Peyer's patch (tissue), 4 donors: ENCODE results near the gene SPG21. TPM values are rescaled to one million over a fixed set of nuclear protein-coding genes. Genes with fewer than 3 reads are reported as not detected.

Experiments
- DNase-seq, 3 donors: peaks; one replicate each; pipeline ENCODE4 v3.0.0-alpha.2; 2017 to 2019
- H3K27ac ChIP-seq, 4 donors: fragments of 200-600 bp; sonication (generic); one replicate each; pipeline ENCODE4 v1.5.1; 2016 to 2019
- H3K27me3 ChIP-seq, 2 donors: fragments of 200-600 bp; sonication (generic); one replicate each; pipeline ENCODE4 v1.5.1; 2019
- H3K36me3 ChIP-seq, 3 donors: fragments of 200-600 bp; sonication (generic); one replicate each; pipeline ENCODE4 v1.5.1; 2016 to 2019
- H3K4me1 ChIP-seq, 4 donors: fragments of 200-600 bp; sonication (generic); one replicate each; pipeline ENCODE4 v1.5.1; 2016 to 2019
- H3K4me3 ChIP-seq, 4 donors: fragments of 200-600 bp; sonication (generic); 1 replicate in 3 of 4; 2 replicates in 1 of 4; pipeline ENCODE4 v1.5.1; 2016 to 2019; ENCODE audit warnings: mild to moderate bottlenecking in 1 of 4
- H3K9me3 ChIP-seq, 4 donors: fragments of 200-600 bp; sonication (generic); one replicate each; pipeline ENCODE4 v1.5.1; 2016 to 2019; ENCODE audit warnings: mild to moderate bottlenecking in 1 of 4
- CTCF ChIP-seq, 6 experiments: fragments of 450-650 bp in 4 of 6; fragments of 200-600 bp in 2 of 6; sonication (generic) in 1 of 6; IDR thresholded peaks; one replicate each; pipeline ENCODE4 v1.5.1; 2017 to 2019; ENCODE audit warnings: antibody characterized with exemption in 6 of 6, mild to moderate bottlenecking in 3 of 6, moderate library complexity in 1 of 6
- POLR2A ChIP-seq, 2 donors: fragments of 450-650 bp; IDR thresholded peaks; one replicate each; pipeline ENCODE4 v1.5.1; 2017; ENCODE audit warnings: antibody characterized with exemption in 2 of 2, mild to moderate bottlenecking in 2 of 2, moderate library complexity in 2 of 2
- total RNA-seq, 4 donors: library from RNA; depleted of rRNA; stranded (reverse); fragments of >200 nt; gene quantifications; one replicate each; pipeline ENCODE4 v1.1.0, GENCODE V29; 2016

Gene SPG21
- total RNA-seq, 4 donors from 2014 or later = 65.6 to 85.0 (median 70.3) TPM

- Histone ChIP-seq H3K27ac (no peak overlapping the region), H3K27me3 (no peaks in the 10 kb centered on the region), H3K4me3 (no peak overlapping the region), H3K36me3 (no peaks in the 10 kb centered on the region), H3K4me1 (peaks cover 0 to 16% (median 0%) of the 10 kb centered on the region in 4 donors), H3K9me3 (no peaks in the 10 kb centered on the region)
- TF ChIP-seq CTCF (IDR thresholded peaks at IDR 0.05) = no peak
- no peak for TF ChIP-seq POLR2A (IDR thresholded peaks at IDR 0.05)
- no peak for DNase-seq
Measured at GRCh38 chr15:64991536-64992135, 1.9 kb upstream of the SPG21 start.

GRCh38 chr15:64990168-64990470 lies 405 bp upstream of the SPG21 start:
- no peak for TF ChIP-seq POLR2A (IDR thresholded peaks at IDR 0.05)
- TF ChIP-seq CTCF (IDR thresholded peaks at IDR 0.05) = no peak
- H3K9me3 ChIP-seq = no peaks in the 10 kb centered on the region
- H3K27ac ChIP-seq = peak overlapping the region; percentile 90 to 95 (median 92)
- H3K36me3 ChIP-seq = no peaks in the 10 kb centered on the region
- no peaks in the 10 kb centered on the region for H3K27me3 ChIP-seq
- no peak for DNase-seq
- H3K4me3 ChIP-seq = peak overlapping the region; percentile 88 to 98 (median 92)
- peaks cover 0 to 22% (median 0%) of the 10 kb centered on the region in 4 donors for H3K4me1 ChIP-seq

- Histone ChIP-seq H3K4me3 (no peak overlapping the region), H3K36me3 (no peaks in the 10 kb centered on the region), H3K4me1 (peaks cover 0 to 30% (median 0%) of the 10 kb centered on the region in 4 donors), H3K27ac (no peak overlapping the region), H3K9me3 (no peaks in the 10 kb centered on the region), H3K27me3 (no peaks in the 10 kb centered on the region)
- DNase-seq = no peak
- no peak for TF ChIP-seq POLR2A (IDR thresholded peaks at IDR 0.05)
- TF ChIP-seq CTCF (IDR thresholded peaks at IDR 0.05) = no peak
Measured at GRCh38 chr15:64987136-64987535, 2.6 kb downstream of the SPG21 start.

- Histone ChIP-seq H3K27ac (peak overlapping the region in 3 of 4 donors; percentile 18 to 47 (median 32)), H3K36me3 (no peaks in the 10 kb centered on the region), H3K4me1 (peaks cover 0 to 34% (median 0%) of the 10 kb centered on the region in 4 donors), H3K4me3 (no peak overlapping the region), H3K27me3 (no peaks in the 10 kb centered on the region), H3K9me3 (no peaks in the 10 kb centered on the region)
- TF ChIP-seq CTCF (IDR thresholded peaks at IDR 0.05) = no peak
- TF ChIP-seq POLR2A (IDR thresholded peaks at IDR 0.05) = no peak
- DNase-seq = no peak
Measured at GRCh38 chr15:64985366-64986033, 4.2 kb downstream of the SPG21 start.

GRCh38 chr15:64982472-64982871 lies 7.2 kb downstream of the SPG21 start:
- no peak overlapping the region for H3K27ac ChIP-seq
- no peak for TF ChIP-seq CTCF (IDR thresholded peaks at IDR 0.05)
- TF ChIP-seq POLR2A (IDR thresholded peaks at IDR 0.05) = no peak
- DNase-seq = no peak
- H3K9me3 ChIP-seq = no peaks in the 10 kb centered on the region
- H3K4me1 ChIP-seq = peaks cover 0 to 22% (median 0%) of the 10 kb centered on the region in 4 donors
- peaks cover 0 to 25% (median 0%) of the 10 kb centered on the region in 3 donors for H3K36me3 ChIP-seq
- no peaks in the 10 kb centered on the region for H3K27me3 ChIP-seq
- H3K4me3 ChIP-seq = no peak overlapping the region
